ENCODE measurements around the gene RPS6KA2.

RPS6KA2 gene

GRCh38 chr6:166613027-166613426, 14.0 kb downstream of the RPS6KA2 start:
- DNase-seq, result no peak

- DNase-seq, result no peak
These were observed 14.6 kb downstream of the RPS6KA2 start for GRCh38 chr6:166612471-166612881.

- DNase-seq, result no peak
These were observed 15.4 kb downstream of the RPS6KA2 start for GRCh38 chr6:166611631-166612030.

GRCh38 chr6:166610069-166610468, 17.0 kb downstream of the RPS6KA2 start:
- no peak for DNase-seq

GRCh38 chr6:166608774-166609173, 18.3 kb downstream of the RPS6KA2 start:
- DNase-seq, result no peak

- DNase-seq, result no peak
These were observed 21.3 kb downstream of the RPS6KA2 start for GRCh38 chr6:166605752-166606151.

GRCh38 chr6:166604911-166605310, 22.1 kb downstream of the RPS6KA2 start:
- DNase-seq, result no peak

GRCh38 chr6:166604328-166604727, 22.7 kb downstream of the RPS6KA2 start:
- DNase-seq, result no peak

- DNase-seq, result no peak
These were observed 23.9 kb downstream of the RPS6KA2 start for GRCh38 chr6:166603043-166603690.

GRCh38 chr6:166601956-166602355, 25.1 kb downstream of the RPS6KA2 start:
- no peak for DNase-seq

GRCh38 chr6:166600931-166601330, 26.1 kb downstream of the RPS6KA2 start:
- DNase-seq, result no peak

- no peak for DNase-seq
These were observed 27.8 kb downstream of the RPS6KA2 start for GRCh38 chr6:166599205-166599604.

- no peak for DNase-seq
These were observed 28.5 kb downstream of the RPS6KA2 start for GRCh38 chr6:166598441-166599138.

GRCh38 chr6:166597711-166598440, 29.2 kb downstream of the RPS6KA2 start:
- DNase-seq, result no peak

- DNase-seq, result no peak
These were observed 30.1 kb downstream of the RPS6KA2 start for GRCh38 chr6:166596776-166597507.

GRCh38 chr6:166595949-166596348, 31.1 kb downstream of the RPS6KA2 start:
- no peak for DNase-seq

- DNase-seq, result no peak
These were observed 31.8 kb downstream of the RPS6KA2 start for GRCh38 chr6:166595061-166595780.

- DNase-seq, result no peak
These were observed 34.2 kb downstream of the RPS6KA2 start for GRCh38 chr6:166592821-166593220.

- DNase-seq, result no peak
These were observed 35.0 kb downstream of the RPS6KA2 start for GRCh38 chr6:166591961-166592520.

- DNase-seq, result no peak
These were observed 36.0 kb downstream of the RPS6KA2 start for GRCh38 chr6:166591026-166591425.

- no peak for DNase-seq
These were observed 37.1 kb downstream of the RPS6KA2 start for GRCh38 chr6:166589786-166590574.

All from activated CD4-positive, alpha-beta T cell treated with anti-CD3 and anti-CD28 coated beads, Interleukin-2, amount 50 U/mL, for 48 hours (primary cell).